Brain microvascular endothelial cell (primary cell): ENCODE results near the gene CLDN2.
"Not testable (repeated sequence)": the region's sequence is repeated elsewhere in the genome, so short reads cannot be mapped to it uniquely, and the experiment has no call there.

ENCODE experiments used
- DNase-seq: peaks from one replicate; pipeline ENCODE4 v3.0.0-alpha.2; 2020
- H3K27ac ChIP-seq: fragments of 250-450 bp; sonication (Bioruptor Pico); 2 replicates; pipeline ENCODE4 v1.5.1; 2020; ENCODE audit warnings: mild to moderate bottlenecking, moderate library complexity
- H3K27me3 ChIP-seq: fragments of 250-450 bp; sonication (Bioruptor Pico); replicated peaks from 2 replicates; pipeline ENCODE4 v1.5.1; 2020; ENCODE audit warnings: mild to moderate bottlenecking
- H3K36me3 ChIP-seq: fragments of 250-450 bp; sonication (Bioruptor Pico); replicated peaks from 2 replicates; pipeline ENCODE4 v1.5.1; 2020; ENCODE audit warnings: mild to moderate bottlenecking
- H3K4me3 ChIP-seq: 2 replicates; pipeline ENCODE4 v1.5.1; 2011; ENCODE audit warnings: low read depth, mild to moderate bottlenecking, control low read depth, low read length, moderate library complexity
- CTCF ChIP-seq: IDR thresholded peaks from 2 replicates; pipeline ENCODE4 v1.5.1; 2011; ENCODE audit warnings: low read depth, mild to moderate bottlenecking, moderate library complexity, low read length, control low read depth, inconsistent platforms; ENCODE audit errors: missing control alignments
- in situ Hi-C: cut with HindIII; loops from 2 replicates; pipeline ENCODE4 v1.10.0; 2017; ENCODE audit warnings: low sequenced_read_pairs, low pct_ligation_motif_present

CLDN2 gene

DNA sequence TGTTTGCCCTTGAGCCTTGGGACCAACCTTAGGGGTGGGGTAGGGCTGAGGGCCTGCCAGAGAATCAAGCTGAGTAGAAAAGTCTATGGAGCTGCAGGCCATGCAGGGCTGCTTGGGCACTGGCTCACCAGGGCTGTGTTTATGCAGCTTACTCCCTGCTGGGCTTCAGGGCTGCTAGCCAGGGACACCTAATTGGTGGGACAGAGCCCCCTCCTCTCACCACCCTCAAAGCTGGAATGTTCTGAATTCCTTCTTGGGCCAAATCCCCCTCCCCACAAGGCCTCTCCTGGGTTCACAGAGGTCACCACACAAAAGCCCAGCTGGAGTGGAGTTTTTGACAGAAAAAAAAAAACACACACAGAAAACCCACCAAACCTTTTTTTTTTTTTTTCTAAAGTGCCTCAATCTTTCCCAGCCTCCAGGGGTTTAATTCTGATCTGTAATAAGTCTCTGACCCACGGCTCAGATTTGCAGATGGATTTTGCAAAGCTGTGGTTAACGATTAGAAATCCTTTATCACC lies at the start of gene CLDN2:
Gene CLDN2 (plus strand): TSS at position 471 of the 521 bp plus-strand sequence. CDS start 7,827 bp downstream, outside the sequence.
- H3K27me3 ChIP-seq: no peaks in the 10 kb centered on the region
- no peak within 1 kb of the TSS for H3K4me3 ChIP-seq
- in situ Hi-C loops: no loop called here
- no peak for DNase-seq
- H3K27ac ChIP-seq: no peak within 1 kb of the TSS
- no peak for TF ChIP-seq CTCF
- no peaks in the 10 kb centered on the region for H3K36me3 ChIP-seq

- H3K27me3 ChIP-seq, DNase-seq, H3K27ac ChIP-seq, H3K36me3 ChIP-seq, H3K4me3 ChIP-seq, in situ Hi-C loops: not testable (repeated sequence)
These were observed 47.4 kb upstream of the CLDN2 start for GRCh38 chrX:106872796-106873195.

DNA sequence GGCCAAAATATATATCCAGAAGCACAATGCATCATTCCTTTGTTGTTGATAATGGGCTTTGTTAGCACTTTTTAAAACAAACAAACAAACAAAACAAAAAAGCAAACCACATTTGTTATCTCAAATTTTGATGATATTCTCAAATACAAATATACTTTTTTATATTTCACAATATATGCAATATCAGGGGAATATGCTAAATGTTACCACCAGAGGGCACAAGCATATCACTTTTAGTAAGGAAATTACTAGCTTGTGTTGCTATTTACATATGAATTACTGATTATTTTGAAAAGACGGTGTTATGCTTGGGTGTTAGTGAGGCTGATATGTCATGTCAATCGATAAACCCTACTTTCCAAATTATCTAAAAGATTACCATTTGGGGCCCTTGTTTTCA lies 46.1 kb upstream of the CLDN2 start:
- DNase-seq: no peak
- peak; percentile 52 for TF ChIP-seq CTCF
- Histone ChIP-seq H3K27me3 (no peaks in the 10 kb centered on the region), H3K4me3 (no peak overlapping the region), H3K27ac (no peak overlapping the region), H3K36me3 (no peaks in the 10 kb centered on the region)
- in situ Hi-C loops: no loop called here

GRCh38 chrX:106875151-106875550 lies 45.1 kb upstream of the CLDN2 start:
- H3K27ac ChIP-seq: no peak overlapping the region
- H3K36me3 ChIP-seq: no peaks in the 10 kb centered on the region
- no peak for DNase-seq
- in situ Hi-C loops: no loop called here
- no peaks in the 10 kb centered on the region for H3K27me3 ChIP-seq
- TF ChIP-seq CTCF: no peak
- H3K4me3 ChIP-seq: no peak overlapping the region

GRCh38 chrX:106889468-106889867 lies 30.7 kb upstream of the CLDN2 start:
- no peak for DNase-seq
- in situ Hi-C loops: no loop called here
- Histone ChIP-seq H3K27ac (no peak overlapping the region), H3K36me3 (no peaks in the 10 kb centered on the region), H3K4me3 (no peak overlapping the region), H3K27me3 (no peaks in the 10 kb centered on the region)
- TF ChIP-seq CTCF: no peak

DNA sequence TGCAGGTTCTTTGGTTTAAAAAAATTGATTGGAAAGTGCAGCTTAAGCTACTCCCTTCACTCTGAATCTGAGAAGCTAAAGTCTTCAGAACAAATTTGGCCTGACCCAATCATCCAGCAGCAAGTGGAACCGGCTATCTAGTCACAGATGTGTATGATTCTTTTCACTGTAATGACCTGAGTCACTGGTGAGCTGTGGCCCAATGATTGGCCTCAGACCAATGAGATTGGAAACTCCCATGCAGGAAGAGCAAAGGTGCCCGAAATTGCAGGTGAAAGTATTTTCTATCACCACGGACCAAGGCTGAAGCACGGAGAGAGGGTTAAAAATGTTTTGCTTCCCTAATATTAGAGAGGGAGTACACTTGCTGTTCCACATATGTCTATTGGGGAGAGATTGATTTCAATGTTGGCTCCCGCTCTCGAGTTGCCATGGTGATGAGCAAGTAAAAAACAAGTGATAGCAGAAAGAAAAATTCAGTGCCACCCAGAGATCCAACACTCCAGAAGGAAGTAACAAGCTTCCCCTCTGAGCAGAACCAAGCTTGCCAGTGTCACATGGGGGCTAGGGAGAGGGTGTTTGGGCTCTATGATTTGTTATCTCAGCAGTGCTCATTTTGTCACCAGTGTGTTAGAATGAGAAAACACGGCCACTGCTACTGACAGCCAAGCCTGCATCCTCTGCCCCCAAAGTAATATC lies 28.3 kb upstream of the CLDN2 start:
- DNase-seq: no peak
- Histone ChIP-seq H3K4me3 (no peak overlapping the region), H3K36me3 (no peaks in the 10 kb centered on the region), H3K27ac (no peak overlapping the region), H3K27me3 (no peaks in the 10 kb centered on the region)
- in situ Hi-C loops: no loop called here
- no peak for TF ChIP-seq CTCF
